Right lobe of liver (tissue), 6 donors: ENCODE measurements around the gene REEP6. TPM values are rescaled to one million over a fixed set of nuclear protein-coding genes. Genes with fewer than 3 reads are reported as not detected.
A peak's percentile ranks its signal among the peaks of the same experiment; 100 is the strongest.

ENCODE experiments used
- ATAC-seq, 4 donors: fragments of 200-7000 bp; cut with Tn5 transposase; one replicate each; pipeline ENCODE4 v1.9.1; 2020; ENCODE audit warnings: mild to moderate bottlenecking in 4 of 4, moderate library complexity in 4 of 4
- DNase-seq, 3 donors: peaks; one replicate each; pipeline ENCODE4 v3.0.0-alpha.2; 2020
- H3K27ac ChIP-seq, 3 donors: fragments of 200-600 bp; one replicate each; pipeline ENCODE4 v1.8.0; 2022
- H3K27me3 ChIP-seq, 2 donors: fragments of 200-600 bp; one replicate each; pipeline ENCODE4 v1.8.0; 2022
- H3K36me3 ChIP-seq, 4 donors: fragments of 200-600 bp; sonication (generic) in 1 of 4; one replicate each; pipeline versions ENCODE4 v1.5.1 to v1.8.0; 2017 to 2022; ENCODE audit warnings: control low read depth in 1 of 4
- H3K4me1 ChIP-seq, 4 donors: fragments of 200-600 bp; sonication (generic) in 1 of 4; one replicate each; pipeline versions ENCODE4 v1.5.1 to v1.8.0; 2017 to 2022; ENCODE audit warnings: control low read depth in 1 of 4
- H3K4me3 ChIP-seq, 3 donors: fragments of 200-600 bp; one replicate each; pipeline ENCODE4 v1.8.0; 2022
- H3K9me3 ChIP-seq, 4 donors: fragments of 200-600 bp; sonication (generic) in 1 of 4; one replicate each; pipeline versions ENCODE4 v1.5.1 to v1.8.0; 2017 to 2022; ENCODE audit warnings: control low read depth in 1 of 4
- CTCF ChIP-seq, 4 donors: fragments of 200-600 bp in 3 of 4; fragments of 450-650 bp in 1 of 4; IDR thresholded peaks; one replicate each; pipeline versions ENCODE4 v1.5.1 to v1.8.0; 2016 to 2022; ENCODE audit warnings: antibody characterized with exemption in 4 of 4, mild to moderate bottlenecking in 2 of 4
- POLR2A ChIP-seq: fragments of 450-650 bp; IDR thresholded peaks from one replicate; pipeline ENCODE4 v1.6.1; 2017; ENCODE audit warnings: antibody characterized with exemption, mild to moderate bottlenecking
- WGBS: methylation state at CpG from one replicate; pipeline ENCODE4 v1.1.6; 2018; ENCODE audit warnings: low coverage, low lambda C conversion rate; ENCODE audit not compliant: insufficient coverage; ENCODE audit errors: missing lambda C conversion rate; 5-methylcytosine and 5-hydroxymethylcytosine counted together
- intact Hi-C, 2 donors: fragments of 100-400 bp; cut with DNase I; formaldehyde crosslinking; loops; one replicate each; pipeline versions ENCODE4 v1.11.2 to v1.14.1; 2022
- total RNA-seq, 6 experiments: library from RNA; depleted of rRNA in 2 of 6; stranded (reverse); fragments of >200 nt in 2 of 6; fragmentation: NEBNext Ultra II Directional in 3 of 6; extraction: Animal tissue kit (Norgen Biotek cat#: 25700) in 3 of 6; gene quantifications; one replicate each; pipeline versions ENCODE4 v1.1.0 to v1.2.4, GENCODE V29; 2016 to 2023
- donor health status: DM: no; HTN: yes; CAD: no.
- donor health status: DM: no; HTN: no; CAD: no.
- donor health status: DM: no; HTN: no; CAD: no.
- donor health status: DM: no; HTN: yes; CAD: no.
- donor health status: DM: no; HTN: yes; CAD: no.

REEP6 gene
- total RNA-seq, 6 experiments from 2014 or later, result 113 to 218 (median 177) TPM

- peak overlapping the region; percentile 63 to 79 (median 66) for H3K27ac ChIP-seq
- ATAC-seq (peak; percentile 35 to 56 (median 44)), DNase-seq (peak; percentile 81 to 90 (median 89))
- H3K4me3 ChIP-seq, result peak overlapping the region; percentile 75 to 89 (median 86)
- no peak for TF ChIP-seq CTCF (IDR thresholded peaks at IDR 0.05)
- peak; percentile 82 for TF ChIP-seq POLR2A
- peaks cover 0 to 26% (median 7%) of the 10 kb centered on the region in 4 donors for H3K4me1 ChIP-seq
- WGBS, result 58% methylated on average over 3 of the region's 10 CpGs
- no peaks in the 10 kb centered on the region for H3K36me3 ChIP-seq
- H3K9me3 ChIP-seq, result no peaks in the 10 kb centered on the region
- intact Hi-C loops, result no loop called here
- no peaks in the 10 kb centered on the region for H3K27me3 ChIP-seq
Observed at GRCh38 chr19:1492474-1493006, 1.6 kb downstream of the REEP6 start.

- no peak for ATAC-seq
- Histone ChIP-seq H3K9me3 (no peaks in the 10 kb centered on the region), H3K36me3 (no peaks in the 10 kb centered on the region), H3K4me1 (peaks cover 0 to 32% (median 9%) of the 10 kb centered on the region in 4 donors), H3K27me3 (no peaks in the 10 kb centered on the region), H3K4me3 (no peak overlapping the region), H3K27ac (no peak overlapping the region)
- WGBS, result 57% methylated on average over 8 of the region's 15 CpGs
- TF ChIP-seq POLR2A (no peak), CTCF (IDR thresholded peaks at IDR 0.05) (no peak)
- intact Hi-C loops, result no loop called here
- DNase-seq, result no peak
Observed at GRCh38 chr19:1494115-1494815, 3.3 kb downstream of the REEP6 start.

- no peak for ATAC-seq
- no peak for DNase-seq
- intact Hi-C loops, result no loop called here
- no peak for TF ChIP-seq CTCF (IDR thresholded peaks at IDR 0.05)
- TF ChIP-seq POLR2A, result no peak
- peaks cover 0 to 26% (median 5%) of the 10 kb centered on the region in 4 donors for H3K4me1 ChIP-seq
- no peaks in the 10 kb centered on the region for H3K36me3 ChIP-seq
- H3K27ac ChIP-seq, result no peak overlapping the region
- H3K4me3 ChIP-seq, result no peak overlapping the region
- no peaks in the 10 kb centered on the region for H3K27me3 ChIP-seq
- WGBS, result 82% methylated on average over 10 of the region's 37 CpGs
- H3K9me3 ChIP-seq, result no peaks in the 10 kb centered on the region
Observed at GRCh38 chr19:1495051-1495798, 4.2 kb downstream of the REEP6 start.

- H3K9me3 ChIP-seq, result no peaks in the 10 kb centered on the region
- H3K27ac ChIP-seq, result no peak overlapping the region
- DNase-seq (peak in 1 of 3 donors; percentile 21), ATAC-seq (no peak)
- TF ChIP-seq CTCF (IDR thresholded peaks at IDR 0.05) (no peak), POLR2A (no peak)
- intact Hi-C loops, result no loop called here
- H3K27me3 ChIP-seq, result no peaks in the 10 kb centered on the region
- H3K4me1 ChIP-seq, result peaks cover 0 to 26% (median 5%) of the 10 kb centered on the region in 4 donors
- no peak overlapping the region for H3K4me3 ChIP-seq
- 73% methylated on average over 6 of the region's 40 CpGs for WGBS
- no peaks in the 10 kb centered on the region for H3K36me3 ChIP-seq
Observed at GRCh38 chr19:1495799-1496713, 5.1 kb downstream of the REEP6 start.
